Fibroblast of pulmonary artery (primary cell): ENCODE results near the gene PLD2.

Experiments used
- DNase-seq: peaks from one replicate; pipeline ENCODE4 v3.0.0-alpha.2; 2010; ENCODE audit warnings: low read depth
- H3K4me3 ChIP-seq: replicated peaks from 2 replicates; pipeline ENCODE4 v1.5.1; 2011; ENCODE audit warnings: low read depth, mild to moderate bottlenecking, control low read depth, low read length, moderate library complexity
- TF ChIP-seq, protein P1 (sequence below): IDR thresholded peaks from 2 replicates; pipeline ENCODE4 v1.5.1; 2011; ENCODE audit warnings: mild to moderate bottlenecking, control low read depth, low read length, inconsistent platforms; ENCODE audit errors: missing control alignments

The PLD2 gene

DNA sequence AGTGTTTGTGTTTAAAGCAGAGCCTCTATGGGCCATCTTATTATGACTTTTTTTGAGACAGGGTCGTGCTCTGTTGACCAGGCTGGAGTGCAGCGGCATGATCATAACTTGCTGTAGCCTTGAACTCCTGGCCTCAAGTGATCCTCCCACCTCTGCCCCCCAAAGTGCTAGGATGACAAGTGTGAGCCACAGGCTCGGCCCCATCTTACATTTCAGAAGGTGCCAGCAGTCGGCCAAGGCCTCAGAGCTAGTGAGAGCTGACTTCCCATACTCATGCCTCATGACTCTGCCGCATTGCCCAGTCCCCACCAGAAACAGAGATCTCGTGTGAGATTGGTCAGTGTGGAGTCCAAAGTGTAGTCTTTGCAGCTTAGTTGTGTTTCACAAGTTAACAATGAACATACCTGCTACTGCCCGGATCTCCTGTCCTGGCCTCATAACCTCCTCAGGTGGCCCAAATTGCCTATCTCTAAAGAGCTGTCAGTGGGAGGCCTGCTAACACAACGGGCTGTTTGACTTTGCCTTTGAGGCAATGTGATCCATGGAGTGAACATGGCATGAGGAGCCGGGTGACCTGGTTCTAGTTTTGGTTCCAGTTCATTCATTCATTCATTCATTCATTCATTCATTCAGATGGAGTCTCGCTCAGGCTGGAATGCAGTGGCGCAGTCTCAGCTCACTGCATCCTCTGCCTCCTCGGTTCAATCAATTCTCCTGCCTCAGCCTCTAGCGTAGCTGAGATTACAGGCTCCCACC, 39.9 kb downstream of the PLD2 start:
- TF ChIP-seq, protein P1, sequence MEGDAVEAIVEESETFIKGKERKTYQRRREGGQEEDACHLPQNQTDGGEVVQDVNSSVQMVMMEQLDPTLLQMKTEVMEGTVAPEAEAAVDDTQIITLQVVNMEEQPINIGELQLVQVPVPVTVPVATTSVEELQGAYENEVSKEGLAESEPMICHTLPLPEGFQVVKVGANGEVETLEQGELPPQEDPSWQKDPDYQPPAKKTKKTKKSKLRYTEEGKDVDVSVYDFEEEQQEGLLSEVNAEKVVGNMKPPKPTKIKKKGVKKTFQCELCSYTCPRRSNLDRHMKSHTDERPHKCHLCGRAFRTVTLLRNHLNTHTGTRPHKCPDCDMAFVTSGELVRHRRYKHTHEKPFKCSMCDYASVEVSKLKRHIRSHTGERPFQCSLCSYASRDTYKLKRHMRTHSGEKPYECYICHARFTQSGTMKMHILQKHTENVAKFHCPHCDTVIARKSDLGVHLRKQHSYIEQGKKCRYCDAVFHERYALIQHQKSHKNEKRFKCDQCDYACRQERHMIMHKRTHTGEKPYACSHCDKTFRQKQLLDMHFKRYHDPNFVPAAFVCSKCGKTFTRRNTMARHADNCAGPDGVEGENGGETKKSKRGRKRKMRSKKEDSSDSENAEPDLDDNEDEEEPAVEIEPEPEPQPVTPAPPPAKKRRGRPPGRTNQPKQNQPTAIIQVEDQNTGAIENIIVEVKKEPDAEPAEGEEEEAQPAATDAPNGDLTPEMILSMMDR: no peak
- DNase-seq: no peak
- H3K4me3 ChIP-seq: no peak overlapping the region

DNA sequence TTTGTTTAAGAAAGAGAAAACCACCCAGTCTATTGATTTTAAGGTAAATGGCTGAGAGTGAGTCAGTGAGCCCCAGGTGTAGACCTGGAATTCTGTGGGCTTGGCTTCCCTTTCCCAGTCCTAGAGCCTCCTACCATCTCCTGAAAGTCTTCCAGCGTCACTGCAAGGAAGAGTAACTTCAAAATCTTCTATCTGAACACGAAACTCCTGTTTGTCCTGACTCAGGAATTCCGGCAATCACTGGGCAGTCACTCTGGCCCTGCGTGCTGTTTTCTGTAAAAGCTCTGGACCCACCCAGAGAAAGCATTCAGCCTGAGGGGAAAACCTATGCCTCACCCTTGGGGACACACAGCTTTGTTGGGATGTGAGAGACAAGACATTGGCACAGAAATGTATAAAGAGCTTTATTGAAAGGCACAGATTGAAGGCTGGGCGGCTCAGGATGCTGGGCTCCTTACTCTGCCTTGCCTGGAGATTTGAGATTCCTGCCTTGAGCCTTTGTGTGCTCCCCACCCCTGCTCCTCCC, 42.1 kb downstream of the PLD2 start:
- no peak for DNase-seq
- no peak overlapping the region for H3K4me3 ChIP-seq
- TF ChIP-seq, protein P1: no peak

DNA sequence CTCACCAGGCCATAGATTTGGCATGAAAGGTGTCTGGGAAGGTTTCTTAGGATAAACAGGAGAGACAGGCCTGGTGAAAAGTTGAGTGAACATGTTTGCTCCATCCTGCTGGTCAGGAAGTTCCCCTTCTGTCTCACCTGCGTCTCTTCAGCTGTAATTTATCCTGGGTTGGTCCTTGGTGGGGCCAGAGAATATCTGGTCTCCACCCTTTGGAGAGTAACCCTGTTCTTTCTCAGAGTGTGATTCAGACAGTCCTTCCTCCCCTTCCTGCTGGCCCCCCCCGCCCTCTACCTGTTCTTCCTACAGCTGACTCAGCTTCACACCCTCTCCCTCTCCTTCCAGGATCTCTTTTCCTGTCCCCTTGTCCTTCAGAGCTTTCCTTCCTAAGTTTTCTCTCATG, 43.3 kb downstream of the PLD2 start:
- TF ChIP-seq, protein P1: no peak
- no peak for DNase-seq
- no peak overlapping the region for H3K4me3 ChIP-seq

DNA sequence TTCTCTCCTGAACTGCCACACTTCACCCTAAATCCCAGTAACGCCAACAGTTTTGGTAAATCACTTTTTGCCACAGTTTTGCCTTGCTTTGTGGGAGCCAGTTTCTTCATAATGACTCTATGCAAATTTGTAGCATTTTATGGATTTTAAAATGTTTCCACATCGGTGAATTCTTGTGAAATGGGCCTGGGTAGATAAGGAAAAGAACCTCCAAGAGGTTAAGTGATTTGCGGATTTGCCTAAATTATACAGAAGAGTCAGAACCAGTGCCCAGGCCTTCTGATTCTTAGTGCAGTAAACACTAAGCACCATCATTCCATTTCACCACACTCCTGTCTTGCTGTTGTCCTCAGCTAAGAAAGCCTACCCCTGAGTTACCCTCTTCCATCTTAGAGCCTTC, 44.1 kb downstream of the PLD2 start:
- TF ChIP-seq, protein P1: no peak
- no peak for DNase-seq
- H3K4me3 ChIP-seq: no peak overlapping the region

GRCh38 chr17:4852567-4853207, 45.7 kb downstream of the PLD2 start:
- TF ChIP-seq, protein P1: no peak
- no peak overlapping the region for H3K4me3 ChIP-seq
- DNase-seq: peak; percentile 62

GRCh38 chr17:4853208-4853671, 46.3 kb downstream of the PLD2 start:
- DNase-seq: no peak
- TF ChIP-seq, protein P1: no peak
- no peak overlapping the region for H3K4me3 ChIP-seq
